HUES48 (cell line): ENCODE results near the gene BRD2.

Source experiments
- H3K27ac ChIP-seq: one replicate; pipeline ENCODE4 v1.7.0; 2013; ENCODE audit warnings: low read depth, low read length, inconsistent platforms
- H3K27me3 ChIP-seq: 2 replicates; pipeline ENCODE4 v1.6.1; 2013; ENCODE audit warnings: mild to moderate bottlenecking, low read length; ENCODE audit not compliant: control insufficient read depth, insufficient read depth
- H3K36me3 ChIP-seq: 2 replicates; pipeline ENCODE4 v1.6.1; 2013; ENCODE audit warnings: low read length; ENCODE audit not compliant: control insufficient read depth, insufficient read depth
- H3K4me1 ChIP-seq: 2 replicates; pipeline ENCODE4 v1.6.1; 2013; ENCODE audit warnings: mild to moderate bottlenecking, low read length; ENCODE audit not compliant: control insufficient read depth, insufficient read depth
- H3K4me3 ChIP-seq: 2 replicates; pipeline ENCODE4 v1.5.1; 2013; ENCODE audit warnings: mild to moderate bottlenecking, low read depth, low read length
- H3K9ac ChIP-seq: 2 replicates; pipeline ENCODE4 v1.6.1; 2013; ENCODE audit warnings: mild to moderate bottlenecking, low read depth, low read length, moderate library complexity
- H3K9me3 ChIP-seq: 2 replicates; pipeline ENCODE4 v1.6.1; 2013; ENCODE audit warnings: low read length; ENCODE audit not compliant: control insufficient read depth, insufficient read depth

Gene BRD2

DNA sequence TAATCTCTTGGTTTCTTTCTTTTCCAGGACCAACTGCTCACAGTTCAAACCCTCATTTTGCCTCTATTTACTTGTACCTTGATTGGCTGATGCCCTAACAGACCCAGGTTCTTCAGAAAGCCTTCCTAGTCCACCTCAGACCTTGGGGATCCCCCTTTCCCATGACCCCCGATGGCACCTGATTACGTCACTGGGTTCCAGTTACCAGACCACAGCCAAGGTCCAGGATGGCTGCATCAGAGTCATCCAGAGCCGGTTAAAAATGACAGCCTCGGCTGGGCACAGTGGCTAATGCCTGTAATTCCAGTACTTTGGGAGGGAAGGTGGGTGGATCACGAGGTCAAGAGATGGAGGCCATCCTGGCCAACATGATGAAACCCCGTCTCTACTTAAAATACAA lies 36.5 kb downstream of the BRD2 start:
- H3K27me3 ChIP-seq: no peaks in the 10 kb centered on the region
- no peaks in the 10 kb centered on the region for H3K9me3 ChIP-seq
- H3K4me3 ChIP-seq: no peak overlapping the region
- no peak overlapping the region for H3K9ac ChIP-seq
- H3K27ac ChIP-seq: no peak overlapping the region
- H3K36me3 ChIP-seq: peaks cover 18% of the 10 kb centered on the region
- H3K4me1 ChIP-seq: peaks cover 6% of the 10 kb centered on the region; the same call in 1 of the 2 replicates

DNA sequence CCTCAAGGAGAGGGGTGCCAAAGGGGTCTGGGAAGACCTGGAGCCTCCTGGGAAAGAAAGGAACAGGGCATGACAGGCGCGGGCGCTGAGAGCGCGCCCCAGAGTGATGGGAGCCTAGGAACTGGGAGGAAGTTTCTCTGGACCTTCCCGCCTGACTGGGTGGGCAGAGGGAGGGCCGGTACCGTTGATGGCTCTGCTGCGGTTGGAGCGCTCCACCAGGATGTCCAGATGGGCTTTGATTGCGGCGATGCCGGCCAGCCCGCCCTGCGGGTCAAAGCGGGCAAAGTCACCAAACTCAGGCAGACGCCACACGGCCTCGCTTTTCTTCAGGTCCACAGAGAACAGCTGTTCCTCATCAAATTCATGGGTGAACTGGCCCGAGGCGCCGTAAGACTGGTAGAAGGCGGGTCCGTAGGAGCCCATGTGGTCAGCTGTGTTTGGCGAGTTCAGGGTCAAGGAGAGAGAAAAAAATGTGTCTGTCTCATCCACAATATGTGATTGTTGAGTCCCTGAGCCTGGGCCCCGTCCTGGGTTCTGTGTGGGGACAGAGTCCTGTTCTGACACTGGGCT lies 39.5 kb downstream of the BRD2 start:
- H3K27ac ChIP-seq: no peak overlapping the region

DNA sequence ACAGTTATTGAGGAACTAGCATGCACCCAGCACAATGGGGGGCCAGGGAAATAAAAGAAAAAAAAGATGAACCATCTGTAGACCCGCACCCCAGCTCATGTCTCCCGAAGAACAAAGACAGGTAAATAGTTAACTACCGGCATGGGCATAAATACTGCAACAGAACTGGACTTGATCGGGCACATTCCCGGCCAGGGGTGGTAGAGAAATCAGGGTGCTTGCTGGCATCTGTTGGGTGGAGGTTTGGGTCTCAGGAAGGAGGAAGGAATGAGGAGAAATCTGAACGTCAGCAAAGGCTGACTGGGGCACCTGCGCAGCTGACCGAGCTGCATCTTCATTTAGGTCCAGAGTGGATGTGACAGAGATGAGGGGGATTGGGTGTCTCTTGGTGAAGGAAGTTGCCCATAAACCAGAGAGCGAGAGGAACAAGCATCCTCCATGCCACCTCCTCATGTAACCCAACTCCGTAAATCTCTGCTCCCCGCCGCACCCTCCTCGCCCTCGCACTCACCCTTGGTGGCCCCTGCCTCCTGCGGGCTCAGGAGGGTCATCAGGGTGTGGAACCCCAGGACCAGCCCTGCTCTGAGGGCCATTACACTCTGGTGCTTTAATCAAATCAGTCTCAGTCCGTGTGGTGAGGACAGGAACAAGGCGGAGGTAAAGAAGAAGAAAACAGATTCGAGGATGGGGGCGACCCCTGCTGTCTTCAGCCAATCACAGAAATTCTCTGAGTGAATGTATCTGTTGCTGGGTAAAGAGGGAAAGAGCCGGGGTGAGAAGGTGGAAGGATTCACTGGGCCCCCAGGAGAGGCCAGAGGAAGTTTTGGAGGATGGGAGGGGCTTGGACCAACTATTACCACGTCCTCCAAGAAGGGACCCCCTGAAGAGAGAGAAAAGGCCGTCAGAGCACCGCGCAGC lies 40.8 kb downstream of the BRD2 start, which contains the start of gene HLA-DOA:
HLA-DOA (minus strand) TSS at position 648 of the 918 bp plus-strand sequence.
- Histone ChIP-seq H3K27ac (peak within 1 kb of the TSS; percentile 8), H3K27me3 (no peaks in the 10 kb centered on the region), H3K4me3 (peak within 1 kb of the TSS; percentile 79), H3K9ac (peak within 1 kb of the TSS; percentile 61), H3K9me3 (no peaks in the 10 kb centered on the region), H3K36me3 (peaks cover 18% of the 10 kb centered on the region), H3K4me1 (peaks cover 15% of the 10 kb centered on the region)

More for the DNA sequence above, 39.5 kb downstream of the BRD2 start:
- Histone ChIP-seq H3K36me3 (peaks cover 18% of the 10 kb centered on the region), H3K4me1 (peaks cover 15% of the 10 kb centered on the region), H3K4me3 (no peak overlapping the region), H3K9me3 (no peaks in the 10 kb centered on the region), H3K9ac (no peak overlapping the region), H3K27me3 (no peaks in the 10 kb centered on the region)

DNA sequence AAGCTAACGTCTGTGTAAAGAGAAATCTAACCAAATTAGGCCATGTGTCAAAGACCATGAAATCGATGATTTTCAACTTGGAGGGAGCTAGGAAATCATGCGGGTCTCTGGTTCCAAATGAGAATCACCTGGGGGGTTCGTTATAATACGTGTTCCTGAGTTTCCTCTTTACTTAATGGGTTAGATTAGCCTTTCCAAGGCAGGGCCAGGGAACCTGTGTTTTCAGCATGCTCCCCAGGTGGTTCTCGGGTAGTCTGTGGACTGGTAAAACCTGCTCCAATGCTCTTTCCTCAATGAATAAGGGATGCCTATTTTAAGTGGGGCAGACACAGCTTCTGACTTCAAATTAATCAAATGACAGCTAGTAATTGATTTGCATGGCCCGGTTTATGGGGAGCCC lies 42.0 kb downstream of the BRD2 start:
- H3K27ac ChIP-seq: peak overlapping the region; percentile 8
- peak overlapping the region; percentile 79; the same call in 1 of the 2 replicates for H3K4me3 ChIP-seq
- H3K9me3 ChIP-seq: no peaks in the 10 kb centered on the region
- peaks cover 20% of the 10 kb centered on the region for H3K4me1 ChIP-seq
- H3K36me3 ChIP-seq: peaks cover 18% of the 10 kb centered on the region
- no peak overlapping the region for H3K9ac ChIP-seq
- H3K27me3 ChIP-seq: no peaks in the 10 kb centered on the region

DNA sequence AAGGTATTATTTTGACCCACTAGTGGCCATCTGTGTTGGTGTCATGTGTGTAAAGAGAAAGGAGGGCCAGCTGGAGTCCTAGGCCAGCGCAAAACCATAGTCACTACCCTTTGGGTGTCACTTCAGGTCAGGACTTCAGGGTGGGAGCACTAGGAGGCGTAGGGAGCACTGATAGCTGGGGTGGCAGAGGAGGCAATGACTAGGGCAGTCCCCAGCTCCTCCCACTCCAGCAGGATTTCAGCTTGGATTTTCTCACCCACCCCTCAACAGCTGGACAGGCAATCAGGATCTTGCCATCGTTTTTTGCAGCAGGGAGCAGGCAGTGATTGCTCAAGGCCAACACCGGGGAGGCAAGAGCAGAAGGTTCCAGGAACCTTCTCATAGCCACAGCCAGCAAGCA lies 45.2 kb downstream of the BRD2 start:
- Histone ChIP-seq H3K9me3 (no peaks in the 10 kb centered on the region), H3K4me3 (no peak overlapping the region), H3K27ac (no peak overlapping the region), H3K9ac (no peak overlapping the region), H3K4me1 (peaks cover 18% of the 10 kb centered on the region), H3K36me3 (no peaks in the 10 kb centered on the region), H3K27me3 (no peaks in the 10 kb centered on the region; the same call in 1 of the 2 replicates)

DNA sequence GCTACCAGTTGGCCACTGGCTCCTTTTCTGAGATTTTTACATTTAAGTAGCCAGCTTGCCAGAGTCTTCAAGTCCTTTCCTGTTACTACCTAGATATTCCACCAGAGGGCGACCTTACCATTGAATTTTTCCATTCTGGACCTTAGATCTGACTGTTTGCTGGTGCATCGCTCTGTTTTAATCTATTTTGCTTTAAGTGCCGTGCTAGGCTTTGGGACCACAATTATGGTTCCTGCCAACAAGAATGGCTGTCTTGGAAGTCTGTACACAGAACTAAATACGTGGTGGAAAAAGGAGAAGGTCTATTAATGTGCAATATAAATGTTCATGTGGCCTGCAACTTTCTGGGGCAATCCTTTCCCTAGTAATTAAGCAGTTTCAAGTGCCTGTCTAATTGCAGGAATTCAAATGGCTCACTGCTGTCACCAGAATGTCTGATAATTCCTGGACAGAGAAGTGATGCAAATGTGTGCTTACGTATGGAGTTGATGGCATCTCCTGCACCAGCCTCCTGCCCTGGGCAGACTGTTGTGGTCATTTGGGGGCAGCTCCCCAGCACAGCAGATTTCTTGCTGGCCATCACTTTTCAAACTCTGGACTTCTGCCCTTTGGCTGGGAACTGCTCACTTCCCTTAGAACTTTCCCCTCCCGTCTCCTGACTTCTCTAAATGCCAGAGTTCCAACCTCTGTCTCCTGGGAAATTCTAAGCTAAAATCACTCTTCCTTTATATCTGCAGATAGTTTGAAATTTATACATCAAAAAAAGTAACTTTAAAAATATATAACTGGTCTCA lies 46.6 kb downstream of the BRD2 start:
- Histone ChIP-seq H3K9me3 (no peaks in the 10 kb centered on the region), H3K27ac (no peak overlapping the region), H3K36me3 (no peaks in the 10 kb centered on the region), H3K4me1 (peaks cover 13% of the 10 kb centered on the region), H3K9ac (no peak overlapping the region), H3K27me3 (no peaks in the 10 kb centered on the region; the same call in 1 of the 2 replicates), H3K4me3 (no peak overlapping the region)

DNA sequence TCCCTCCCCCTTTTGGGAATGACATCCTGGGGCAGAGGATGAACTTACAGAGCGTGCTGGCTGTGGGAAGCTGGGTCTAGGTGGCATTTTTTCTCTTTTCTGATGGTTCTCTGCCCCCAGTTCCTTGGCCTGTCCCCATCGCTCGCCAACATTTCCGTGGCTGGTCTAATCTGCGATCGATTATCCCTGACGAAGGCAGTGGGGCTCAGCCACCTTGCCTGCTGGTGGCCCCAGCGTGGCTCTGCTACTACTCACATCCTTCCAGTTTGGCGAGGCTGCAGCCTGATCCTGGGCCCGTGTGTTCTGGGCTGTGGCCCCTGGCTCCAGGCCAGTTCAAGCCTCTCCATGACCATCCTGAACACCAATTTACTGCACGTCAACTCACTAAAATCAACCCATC lies 47.4 kb downstream of the BRD2 start:
- Histone ChIP-seq H3K27me3 (no peaks in the 10 kb centered on the region; the same call in 1 of the 2 replicates), H3K9ac (no peak overlapping the region), H3K36me3 (no peaks in the 10 kb centered on the region), H3K27ac (no peak overlapping the region), H3K4me1 (peaks cover 5% of the 10 kb centered on the region; the same call in 1 of the 2 replicates), H3K9me3 (no peaks in the 10 kb centered on the region), H3K4me3 (no peak overlapping the region)

DNA sequence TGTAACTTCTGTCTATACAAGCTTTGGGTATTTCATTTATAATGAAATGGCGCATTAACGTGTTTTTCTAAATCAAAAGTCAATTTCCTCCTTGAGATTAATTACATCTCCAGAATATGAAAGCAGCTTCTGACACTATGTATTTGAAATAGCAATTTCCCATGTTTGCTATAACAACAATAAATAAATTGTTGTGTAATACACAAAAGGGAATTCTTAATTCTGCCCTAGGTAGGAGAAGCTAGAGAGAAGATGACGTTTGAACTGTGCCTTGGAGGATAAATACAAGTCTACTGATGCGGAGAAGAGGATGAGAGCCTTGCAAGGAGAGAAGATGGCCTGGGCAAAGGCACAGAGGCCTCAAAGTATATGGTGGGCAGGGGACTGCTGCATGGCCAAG lies 48.6 kb downstream of the BRD2 start:
- H3K4me3 ChIP-seq: no peak overlapping the region
- H3K27ac ChIP-seq: no peak overlapping the region
- peaks cover 5% of the 10 kb centered on the region; the same call in 1 of the 2 replicates for H3K4me1 ChIP-seq
- H3K27me3 ChIP-seq: no peaks in the 10 kb centered on the region; the same call in 1 of the 2 replicates
- H3K9ac ChIP-seq: no peak overlapping the region
- no peaks in the 10 kb centered on the region for H3K9me3 ChIP-seq
- no peaks in the 10 kb centered on the region for H3K36me3 ChIP-seq

DNA sequence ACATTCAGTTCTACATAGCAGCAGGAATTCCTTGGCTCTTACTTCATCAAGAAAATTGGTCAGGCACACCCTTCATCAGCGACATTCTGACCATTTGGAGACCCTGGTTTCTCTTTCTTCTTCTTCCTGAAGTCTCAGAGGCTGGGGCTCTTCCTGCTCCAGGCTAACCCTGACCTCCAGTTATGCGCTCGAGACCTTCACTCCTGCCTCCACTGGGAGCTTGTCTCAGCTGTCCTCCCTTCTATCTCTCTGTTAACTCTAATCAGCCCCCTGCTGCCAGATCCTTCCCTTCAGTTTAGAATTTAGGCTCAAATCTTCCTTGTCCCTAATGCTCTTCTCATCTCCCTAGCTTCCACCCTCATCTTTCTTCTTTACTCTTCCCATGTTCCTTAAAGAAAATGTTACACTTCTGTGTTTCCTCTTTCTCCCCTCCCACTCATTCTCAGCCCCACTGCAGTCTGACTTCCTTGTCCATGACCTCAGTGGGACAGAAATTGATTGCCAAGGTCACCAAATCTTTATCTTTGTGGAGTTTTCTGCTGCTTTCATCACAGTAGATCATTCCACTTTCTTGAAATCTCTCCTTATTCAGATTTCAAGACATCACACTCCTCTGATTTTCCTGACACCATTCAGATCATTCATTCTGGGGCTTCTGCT lies 49.4 kb downstream of the BRD2 start:
- H3K27ac ChIP-seq: no peak overlapping the region

DNA sequence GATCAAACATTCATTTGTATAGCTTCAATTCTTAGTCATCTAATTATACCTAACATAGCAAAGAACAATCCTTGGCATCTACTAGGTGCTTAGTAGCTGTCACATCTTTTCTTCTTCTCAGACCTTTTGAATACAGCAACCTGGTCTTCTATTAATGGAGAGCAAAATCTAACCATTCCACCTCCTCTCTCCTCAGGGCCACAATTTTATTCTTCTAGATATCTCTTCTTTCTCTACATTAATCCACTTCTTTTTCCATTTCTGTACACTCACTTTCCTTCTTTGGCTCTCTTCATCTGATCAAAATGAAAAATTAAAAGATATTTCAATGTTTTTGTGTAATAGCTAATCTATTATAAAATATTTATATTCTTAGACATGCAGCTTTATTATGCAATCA lies 50.0 kb downstream of the BRD2 start:
- Histone ChIP-seq H3K27ac (no peak overlapping the region), H3K9me3 (no peaks in the 10 kb centered on the region), H3K9ac (no peak overlapping the region), H3K36me3 (no peaks in the 10 kb centered on the region), H3K27me3 (no peaks in the 10 kb centered on the region; the same call in 1 of the 2 replicates), H3K4me3 (no peak overlapping the region), H3K4me1 (peaks cover 5% of the 10 kb centered on the region; the same call in 1 of the 2 replicates)

More for the DNA sequence above, 49.4 kb downstream of the BRD2 start:
- H3K4me3 ChIP-seq: no peak overlapping the region
- no peaks in the 10 kb centered on the region for H3K36me3 ChIP-seq
- H3K9me3 ChIP-seq: no peaks in the 10 kb centered on the region
- no peak overlapping the region for H3K9ac ChIP-seq
- H3K4me1 ChIP-seq: peaks cover 5% of the 10 kb centered on the region; the same call in 1 of the 2 replicates
- no peaks in the 10 kb centered on the region; the same call in 1 of the 2 replicates for H3K27me3 ChIP-seq
